HepG2 (cell line): ENCODE results near the gene SHROOM2.

Source experiments
- EZH2 ChIP-seq: conservative IDR thresholded peaks from 2 replicates; pipeline ENCODE4 v1.6.1; 2012; ENCODE audit warnings: mild to moderate bottlenecking, low read depth, low read length, moderate library complexity
- POLR2A ChIP-seq, 2 experiments: IDR thresholded peaks; 2 replicates each; pipeline ENCODE4 v1.6.1; 2011; ENCODE audit warnings: low read depth in 2 of 2, low read length in 2 of 2, mild to moderate bottlenecking in 1 of 2, moderate library complexity in 1 of 2; ENCODE audit not compliant: insufficient read depth in 1 of 2
- SMAD1 ChIP-seq: sonication (generic); formaldehyde crosslinking; IDR thresholded peaks from 2 replicates; pipeline ENCODE4 v1.4.0; 2020; ENCODE audit warnings: missing genetic modification reagents, low read depth, mild to moderate bottlenecking, borderline replicate concordance

DNA sequence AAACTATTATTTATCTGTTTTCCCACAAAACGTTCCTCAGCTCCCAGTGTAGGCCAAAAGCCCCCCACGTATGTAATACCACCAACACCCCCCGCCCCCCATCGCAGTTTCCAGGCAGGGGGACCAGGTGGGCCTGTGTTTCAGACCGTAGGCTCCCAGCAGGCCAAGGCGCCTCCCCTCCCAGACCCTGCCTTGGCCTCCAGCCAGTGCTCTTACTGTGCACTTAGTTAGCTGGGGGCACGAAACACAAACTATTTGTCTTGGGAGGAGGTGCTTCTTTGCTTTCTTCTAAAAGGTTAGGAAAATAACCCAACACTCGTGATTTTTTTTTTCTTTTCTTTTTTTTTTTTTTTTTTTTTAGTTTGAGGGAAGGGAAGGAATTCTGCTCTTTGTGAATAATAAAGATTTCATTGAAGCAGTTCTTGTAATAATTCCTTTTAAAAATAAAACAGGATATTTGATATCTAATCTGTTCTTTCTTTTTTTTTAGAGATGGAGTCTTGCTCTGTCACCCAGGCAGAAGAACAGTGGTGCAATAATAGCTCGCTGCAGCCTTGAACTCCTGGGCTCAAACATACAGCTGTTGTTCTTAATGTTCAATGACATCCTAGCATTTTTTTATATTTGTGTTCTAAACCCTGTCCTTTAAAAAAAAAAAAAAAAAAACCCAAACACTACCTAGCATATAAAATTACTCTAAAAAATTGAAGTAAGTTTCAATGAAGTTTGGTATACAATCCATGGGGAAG is 98.0 kb downstream of the SHROOM2 start:
- TF ChIP-seq POLR2A (IDR thresholded peaks at IDR 0.05; ENCODE audit: insufficient read depth in 1 of 2, low read depth in 2 of 2, low read length in 2 of 2) (no peak), EZH2 (no peak), SMAD1 (no peak)
